ENCODE results near the gene SPECC1. TPM values are rescaled to one million over a fixed set of nuclear protein-coding genes. Genes with fewer than 3 reads are reported as not detected.

SPECC1 gene
- total and polyA plus RNA-seq, 2 experiments from 2014 or later, result 1.3 to 1.5 TPM

DNA sequence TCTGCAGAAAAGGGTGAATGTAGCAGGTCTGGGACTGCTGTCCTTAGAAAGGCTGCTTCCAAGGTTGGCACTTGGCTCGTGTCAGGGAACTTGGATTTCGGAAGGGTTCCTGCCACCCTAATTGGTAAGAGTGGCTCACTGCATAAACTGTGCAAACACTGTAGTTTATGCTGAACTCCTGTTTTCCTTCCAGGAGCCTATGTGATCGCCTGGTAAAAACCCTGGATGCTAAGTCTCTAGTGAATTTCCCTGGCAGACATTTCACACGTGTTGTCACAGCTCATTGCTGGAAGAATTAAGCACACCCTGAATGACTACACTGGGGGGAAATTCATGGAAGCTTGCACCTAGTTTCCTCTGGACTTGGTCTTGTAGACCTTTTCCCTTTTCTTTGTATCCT, 140.1 kb downstream of the SPECC1 start:
- 61 to 65% methylated on average over 4 of the region's 4 CpGs for WGBS, 2 experiments (ENCODE audit: low coverage in 1 of 2, low lambda C conversion rate in 2 of 2, missing lambda C conversion rate in 2 of 2)
- Histone ChIP-seq H3K4me1 (ENCODE audit: insufficient read depth) (no peaks in the 10 kb centered on the region), H3K4me3 (no peak overlapping the region), H3K9me2 (ENCODE audit: insufficient read depth) (no peaks in the 10 kb centered on the region), H3K79me2 (ENCODE audit: insufficient read depth) (no peaks in the 10 kb centered on the region), H3K4me2 (ENCODE audit: unreplicated experiment) (no peak overlapping the region), H3F3A (ENCODE audit: insufficient read depth) (no peaks in the 10 kb centered on the region), H3K9me3 (ENCODE audit: low read depth) (no peaks in the 10 kb centered on the region), H3K36me3 (ENCODE audit: low read depth) (no peaks in the 10 kb centered on the region), H3K27ac (no peak overlapping the region), H4K20me1 (ENCODE audit: insufficient read depth) (no peaks in the 10 kb centered on the region), H3K9ac (no peak overlapping the region), H2AFZ (no peak overlapping the region), H3K27me3 (replicated peaks; ENCODE audit: insufficient read depth) (peaks cover 5% of the 10 kb centered on the region; the same call in 1 of the 2 replicates)
- TF ChIP-seq EZH2 (IDR thresholded peaks at IDR 0.05; ENCODE audit: insufficient read depth, poor library complexity, severe bottlenecking), result no peak
- TF ChIP-seq EZH2phosphoT487 (IDR thresholded peaks at IDR 0.05; ENCODE audit: insufficient read depth, low read depth), result no peak
- in situ Hi-C loops (cut with MboI), result no loop called here
- no peak for DNase-seq

DNA sequence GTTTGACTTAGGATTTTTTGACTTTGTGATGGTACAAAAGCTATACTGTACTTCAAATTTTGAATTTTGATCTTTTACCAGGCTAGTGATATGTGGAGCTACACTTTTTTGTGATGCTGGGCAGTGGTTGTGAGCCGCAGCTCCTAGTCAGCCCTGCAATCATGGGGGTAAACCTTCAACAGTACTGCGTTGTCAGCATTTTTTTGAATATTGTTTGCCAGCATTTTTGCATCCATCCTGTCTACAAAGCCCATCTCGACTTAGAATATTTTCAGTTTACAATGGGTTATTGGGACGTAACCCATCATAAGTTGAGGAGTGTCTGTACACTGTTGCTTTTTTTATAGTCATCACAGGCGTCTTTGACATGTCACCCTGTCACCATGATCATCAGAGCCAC, 142.0 kb downstream of the SPECC1 start:
- in situ Hi-C loops (cut with MboI), result loop anchor here (5.0 kb wide), 1 partner anchor 51 kb away; no protein-coding TSS in a partner anchor
- no peak overlapping the region for H3K27ac ChIP-seq
- DNase-seq, result no peak
- no peak overlapping the region for H2AFZ ChIP-seq
- H4K20me1 ChIP-seq (ENCODE audit: insufficient read depth), result no peaks in the 10 kb centered on the region
- H3F3A ChIP-seq (ENCODE audit: insufficient read depth), result no peaks in the 10 kb centered on the region
- H3K4me3 ChIP-seq, result no peak overlapping the region
- H3K9me3 ChIP-seq (ENCODE audit: low read depth), result no peaks in the 10 kb centered on the region
- H3K36me3 ChIP-seq (ENCODE audit: low read depth), result no peaks in the 10 kb centered on the region
- H3K4me2 ChIP-seq (ENCODE audit: unreplicated experiment), result no peak overlapping the region
- no peak overlapping the region for H3K9ac ChIP-seq
- H3K4me1 ChIP-seq (ENCODE audit: insufficient read depth), result no peaks in the 10 kb centered on the region
- 58 to 63% methylated on average over 5 of the region's 5 CpGs for WGBS, 2 experiments (ENCODE audit: low coverage in 1 of 2, low lambda C conversion rate in 2 of 2, missing lambda C conversion rate in 2 of 2)
- no peaks in the 10 kb centered on the region for H3K9me2 ChIP-seq (ENCODE audit: insufficient read depth)
- no peaks in the 10 kb centered on the region for H3K79me2 ChIP-seq (ENCODE audit: insufficient read depth)
- no peak for TF ChIP-seq EZH2phosphoT487 (IDR thresholded peaks at IDR 0.05; ENCODE audit: insufficient read depth, low read depth)
- TF ChIP-seq EZH2 (IDR thresholded peaks at IDR 0.05; ENCODE audit: insufficient read depth, poor library complexity, severe bottlenecking), result no peak
- H3K27me3 ChIP-seq (replicated peaks; ENCODE audit: insufficient read depth), result no peaks in the 10 kb centered on the region; the same call in 1 of the 2 replicates

DNA sequence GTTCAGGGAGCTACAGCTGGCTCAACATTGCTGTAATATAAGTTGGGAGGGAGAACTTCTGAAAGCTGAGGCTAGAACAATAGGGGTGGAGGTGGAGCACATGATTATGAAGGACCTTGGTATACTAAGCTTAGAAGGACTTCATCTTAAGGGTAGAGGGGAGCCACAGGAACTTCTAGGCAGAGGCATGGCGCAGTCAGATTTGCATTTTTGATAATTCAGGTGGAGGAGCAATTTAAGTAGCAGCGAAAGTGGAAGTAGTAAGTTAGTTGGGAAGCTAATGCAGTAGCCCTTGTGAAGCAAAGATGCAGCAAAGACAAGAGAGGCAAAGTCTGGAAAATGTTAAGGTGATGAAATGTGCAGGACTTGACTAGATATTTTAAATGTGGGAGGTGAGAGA, 144.1 kb downstream of the SPECC1 start:
- Histone ChIP-seq H3K27me3 (replicated peaks; ENCODE audit: insufficient read depth) (peaks cover 16% of the 10 kb centered on the region), H3K9me3 (ENCODE audit: low read depth) (no peaks in the 10 kb centered on the region), H3K4me2 (ENCODE audit: unreplicated experiment) (no peak overlapping the region), H3K9ac (no peak overlapping the region), H3K9me2 (ENCODE audit: insufficient read depth) (no peaks in the 10 kb centered on the region), H2AFZ (no peak overlapping the region), H3K79me2 (ENCODE audit: insufficient read depth) (no peaks in the 10 kb centered on the region), H3K4me1 (ENCODE audit: insufficient read depth) (no peaks in the 10 kb centered on the region), H3K27ac (no peak overlapping the region), H4K20me1 (ENCODE audit: insufficient read depth) (no peaks in the 10 kb centered on the region), H3K4me3 (no peak overlapping the region), H3K36me3 (ENCODE audit: low read depth) (no peaks in the 10 kb centered on the region), H3F3A (ENCODE audit: insufficient read depth) (no peaks in the 10 kb centered on the region)
- in situ Hi-C loops (cut with MboI), result loop anchor here (5.0 kb wide), 1 partner anchor 49 kb away; no protein-coding TSS in a partner anchor
- TF ChIP-seq EZH2 (IDR thresholded peaks at IDR 0.05; ENCODE audit: insufficient read depth, poor library complexity, severe bottlenecking), result no peak
- TF ChIP-seq EZH2phosphoT487 (IDR thresholded peaks at IDR 0.05; ENCODE audit: insufficient read depth, low read depth), result no peak
- DNase-seq, result no peak
- 54 to 59% methylated on average over 2 of the region's 2 CpGs for WGBS, 2 experiments (ENCODE audit: low coverage in 1 of 2, low lambda C conversion rate in 2 of 2, missing lambda C conversion rate in 2 of 2)

DNA sequence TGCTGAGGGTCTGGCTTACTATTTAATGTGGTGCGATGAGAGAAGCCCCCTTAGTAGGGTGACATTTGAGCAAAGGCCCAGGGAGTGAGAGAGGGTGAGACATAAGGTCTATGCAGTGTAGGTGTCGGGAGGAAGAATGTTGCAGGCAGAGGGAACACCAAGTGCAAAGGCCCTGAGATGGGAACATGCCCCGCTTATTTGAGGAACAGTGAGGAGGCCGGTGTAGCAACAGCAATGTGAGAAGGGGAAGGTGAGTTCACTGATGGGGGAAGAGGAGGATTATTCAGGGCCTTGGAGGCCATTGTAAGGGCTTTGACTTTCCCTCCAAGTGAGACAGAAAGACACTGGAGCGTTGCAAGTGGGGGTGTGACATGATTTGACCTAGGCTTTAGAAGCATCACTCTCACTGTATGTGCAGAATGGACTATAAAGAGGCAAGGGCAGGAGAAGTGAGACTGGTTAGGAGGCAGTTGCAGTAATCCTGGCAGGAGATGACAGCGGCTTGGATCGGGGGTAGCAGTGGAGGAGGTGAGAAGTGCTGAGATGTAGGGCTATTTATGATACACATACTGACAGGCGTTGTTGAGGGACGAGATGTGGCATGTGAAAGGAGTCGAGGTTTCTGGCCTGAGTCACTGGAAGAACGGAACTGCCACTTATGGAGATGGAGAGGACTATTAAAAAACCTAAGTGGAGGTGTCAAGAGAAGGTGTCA, 145.3 kb downstream of the SPECC1 start:
- no peak overlapping the region for H3K27ac ChIP-seq
- H3K36me3 ChIP-seq (ENCODE audit: low read depth), result no peaks in the 10 kb centered on the region
- no peaks in the 10 kb centered on the region for H3K9me3 ChIP-seq (ENCODE audit: low read depth)
- H2AFZ ChIP-seq, result no peak overlapping the region
- H3K27me3 ChIP-seq (replicated peaks; ENCODE audit: insufficient read depth), result peaks cover 16% of the 10 kb centered on the region
- no peak overlapping the region for H3K4me3 ChIP-seq
- DNase-seq, result no peak
- in situ Hi-C loops (cut with MboI), result loop anchor here (5.0 kb wide), 1 partner anchor 48 kb away; no protein-coding TSS in a partner anchor
- WGBS, 2 experiments (ENCODE audit: low coverage in 1 of 2, low lambda C conversion rate in 2 of 2, missing lambda C conversion rate in 2 of 2), result 87 to 89% methylated on average over 11 of the region's 11 CpGs
- H3F3A ChIP-seq (ENCODE audit: insufficient read depth), result no peaks in the 10 kb centered on the region
- H3K9ac ChIP-seq, result no peak overlapping the region
- H3K9me2 ChIP-seq (ENCODE audit: insufficient read depth), result no peaks in the 10 kb centered on the region
- TF ChIP-seq EZH2phosphoT487 (IDR thresholded peaks at IDR 0.05; ENCODE audit: insufficient read depth, low read depth) (no peak), EZH2 (IDR thresholded peaks at IDR 0.05; ENCODE audit: insufficient read depth, poor library complexity, severe bottlenecking) (no peak)
- no peaks in the 10 kb centered on the region for H3K79me2 ChIP-seq (ENCODE audit: insufficient read depth)
- no peaks in the 10 kb centered on the region for H3K4me1 ChIP-seq (ENCODE audit: insufficient read depth)
- H4K20me1 ChIP-seq (ENCODE audit: insufficient read depth), result no peaks in the 10 kb centered on the region
- H3K4me2 ChIP-seq (ENCODE audit: unreplicated experiment), result no peak overlapping the region

Measured in GM23248 (cell line).